Peyer's patch (tissue), 4 donors: Measurements from ENCODE around the gene IL17REL. TPM values are rescaled to one million over a fixed set of nuclear protein-coding genes. Genes with fewer than 3 reads are reported as not detected.

Experiments
- DNase-seq, 3 donors: peaks; one replicate each; pipeline ENCODE4 v3.0.0-alpha.2; 2017 to 2019
- H3K27ac ChIP-seq, 4 donors: fragments of 200-600 bp; sonication (generic); one replicate each; pipeline ENCODE4 v1.5.1; 2016 to 2019
- H3K27me3 ChIP-seq, 2 donors: fragments of 200-600 bp; sonication (generic); one replicate each; pipeline ENCODE4 v1.5.1; 2019
- H3K36me3 ChIP-seq, 3 donors: fragments of 200-600 bp; sonication (generic); one replicate each; pipeline ENCODE4 v1.5.1; 2016 to 2019
- H3K4me1 ChIP-seq, 4 donors: fragments of 200-600 bp; sonication (generic); one replicate each; pipeline ENCODE4 v1.5.1; 2016 to 2019
- H3K4me3 ChIP-seq, 4 donors: fragments of 200-600 bp; sonication (generic); 1 replicate in 3 of 4; 2 replicates in 1 of 4; pipeline ENCODE4 v1.5.1; 2016 to 2019; ENCODE audit warnings: mild to moderate bottlenecking in 1 of 4
- H3K9me3 ChIP-seq, 4 donors: fragments of 200-600 bp; sonication (generic); one replicate each; pipeline ENCODE4 v1.5.1; 2016 to 2019; ENCODE audit warnings: mild to moderate bottlenecking in 1 of 4
- CTCF ChIP-seq, 6 experiments: fragments of 450-650 bp in 4 of 6; fragments of 200-600 bp in 2 of 6; sonication (generic) in 1 of 6; IDR thresholded peaks; one replicate each; pipeline ENCODE4 v1.5.1; 2017 to 2019; ENCODE audit warnings: antibody characterized with exemption in 6 of 6, mild to moderate bottlenecking in 3 of 6, moderate library complexity in 1 of 6
- POLR2A ChIP-seq, 2 donors: fragments of 450-650 bp; IDR thresholded peaks; one replicate each; pipeline ENCODE4 v1.5.1; 2017; ENCODE audit warnings: antibody characterized with exemption in 2 of 2, mild to moderate bottlenecking in 2 of 2, moderate library complexity in 2 of 2
- total RNA-seq, 4 donors: library from RNA; depleted of rRNA; stranded (reverse); fragments of >200 nt; gene quantifications; one replicate each; pipeline ENCODE4 v1.1.0, GENCODE V29; 2016

IL17REL gene
- total RNA-seq, 4 donors from 2014 or later = 1.1 to 2.3 (median 1.2) TPM; not detected in 1

DNA sequence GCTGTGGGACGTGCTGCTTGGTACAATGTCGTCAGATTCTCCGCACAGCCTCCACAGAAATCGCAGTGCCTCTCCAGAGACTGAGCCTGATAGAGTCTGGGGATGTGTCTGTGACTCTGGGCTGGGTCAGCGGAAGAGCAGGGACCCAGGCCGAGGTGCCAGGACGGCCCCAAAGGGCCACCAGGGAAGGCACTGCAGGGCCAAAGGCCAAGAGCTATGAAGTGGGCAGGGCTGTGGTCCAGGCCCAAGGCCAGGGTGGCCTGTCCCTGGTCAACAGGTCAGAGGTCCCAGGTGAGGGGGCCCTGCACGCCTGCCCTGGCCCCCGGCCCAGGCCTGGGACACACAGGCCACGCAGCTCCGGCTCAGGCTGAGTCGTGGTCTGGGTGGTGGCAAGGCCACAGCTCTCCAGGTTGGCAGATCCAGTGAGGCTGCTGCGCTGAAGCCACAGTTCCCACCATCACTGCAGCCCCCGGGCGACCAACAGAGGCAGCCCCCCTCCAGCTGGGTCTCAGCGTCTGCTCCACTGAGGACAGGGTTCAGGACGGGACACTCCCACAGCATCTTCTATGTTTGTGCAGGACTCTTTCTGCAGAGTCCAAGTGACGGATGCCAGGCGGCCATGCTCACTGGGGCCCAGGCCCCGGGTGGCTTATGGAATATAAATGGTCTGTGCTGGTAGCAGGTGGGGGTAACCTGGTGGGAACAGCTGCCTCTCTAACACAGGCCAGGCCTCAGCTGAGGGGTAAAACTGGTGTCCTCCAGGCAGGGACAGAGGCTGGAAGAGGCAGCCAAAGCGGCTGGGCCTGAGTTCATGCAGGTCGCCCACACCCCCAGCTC lies 56.8 kb downstream of the IL17REL start:
- Histone ChIP-seq H3K27me3 (no peaks in the 10 kb centered on the region), H3K4me3 (no peak overlapping the region), H3K27ac (no peak overlapping the region), H3K36me3 (no peaks in the 10 kb centered on the region), H3K9me3 (no peaks in the 10 kb centered on the region), H3K4me1 (peaks cover 6 to 36% (median 11%) of the 10 kb centered on the region in 4 donors)
- no peak for DNase-seq
- TF ChIP-seq CTCF (IDR thresholded peaks at IDR 0.05) (no peak), POLR2A (IDR thresholded peaks at IDR 0.05) (no peak)

- TF ChIP-seq CTCF (IDR thresholded peaks at IDR 0.05) (no peak), POLR2A (IDR thresholded peaks at IDR 0.05) (no peak)
- Histone ChIP-seq H3K4me1 (peaks cover 6 to 42% (median 14%) of the 10 kb centered on the region in 4 donors), H3K9me3 (no peaks in the 10 kb centered on the region), H3K27ac (no peak overlapping the region), H3K36me3 (no peaks in the 10 kb centered on the region), H3K27me3 (no peaks in the 10 kb centered on the region), H3K4me3 (no peak overlapping the region)
- DNase-seq = no peak
Observed at GRCh38 chr22:49954991-49955580, 57.5 kb downstream of the IL17REL start.

- Histone ChIP-seq H3K4me3 (no peak overlapping the region), H3K9me3 (no peaks in the 10 kb centered on the region), H3K27me3 (no peaks in the 10 kb centered on the region), H3K27ac (no peak overlapping the region), H3K4me1 (peaks cover under 1 to 43% (median 16%) of the 10 kb centered on the region in 4 donors), H3K36me3 (no peaks in the 10 kb centered on the region)
- TF ChIP-seq CTCF (IDR thresholded peaks at IDR 0.05) (no peak), POLR2A (IDR thresholded peaks at IDR 0.05) (no peak)
- DNase-seq = no peak
Observed at GRCh38 chr22:49954354-49954753, 58.2 kb downstream of the IL17REL start.

DNA sequence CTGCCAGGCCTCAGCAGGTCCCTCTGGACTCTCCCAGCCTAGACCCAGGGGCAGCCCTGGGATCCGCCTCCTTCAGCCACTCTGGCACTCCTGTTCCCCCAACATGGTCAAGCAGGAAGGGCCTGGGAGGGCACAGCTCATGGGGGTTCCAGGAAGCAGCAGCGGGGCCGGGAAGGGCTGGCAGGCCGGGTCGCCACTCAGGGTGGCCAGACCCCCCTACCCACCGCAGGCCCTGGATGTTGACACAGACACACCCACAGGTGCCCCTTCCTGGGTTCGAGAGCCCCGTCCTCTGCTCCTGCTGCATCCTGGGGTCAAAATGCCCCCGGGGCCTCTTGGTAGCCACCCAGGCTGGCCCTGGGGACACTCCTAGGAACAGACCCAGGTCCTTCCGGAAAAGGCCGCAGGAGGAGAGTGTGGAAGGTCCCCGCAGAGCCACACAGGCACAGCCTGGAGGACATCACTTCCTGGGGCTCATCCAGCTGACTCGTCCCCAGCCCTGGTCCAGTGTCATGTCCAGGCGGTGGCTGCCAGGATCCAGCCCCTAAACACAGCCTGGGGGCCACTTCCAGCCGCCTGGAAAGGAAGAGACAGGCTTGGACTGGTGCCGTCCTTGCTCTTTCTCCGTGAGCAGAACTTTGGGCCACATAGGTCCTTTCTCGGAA lies 58.8 kb downstream of the IL17REL start:
- Histone ChIP-seq H3K9me3 (no peaks in the 10 kb centered on the region), H3K4me1 (peaks cover 0 to 38% (median 13%) of the 10 kb centered on the region in 4 donors), H3K36me3 (no peaks in the 10 kb centered on the region), H3K4me3 (no peak overlapping the region), H3K27ac (no peak overlapping the region), H3K27me3 (no peaks in the 10 kb centered on the region)
- no peak for TF ChIP-seq POLR2A (IDR thresholded peaks at IDR 0.05)
- TF ChIP-seq CTCF (IDR thresholded peaks at IDR 0.05) = no peak
- DNase-seq = no peak

DNA sequence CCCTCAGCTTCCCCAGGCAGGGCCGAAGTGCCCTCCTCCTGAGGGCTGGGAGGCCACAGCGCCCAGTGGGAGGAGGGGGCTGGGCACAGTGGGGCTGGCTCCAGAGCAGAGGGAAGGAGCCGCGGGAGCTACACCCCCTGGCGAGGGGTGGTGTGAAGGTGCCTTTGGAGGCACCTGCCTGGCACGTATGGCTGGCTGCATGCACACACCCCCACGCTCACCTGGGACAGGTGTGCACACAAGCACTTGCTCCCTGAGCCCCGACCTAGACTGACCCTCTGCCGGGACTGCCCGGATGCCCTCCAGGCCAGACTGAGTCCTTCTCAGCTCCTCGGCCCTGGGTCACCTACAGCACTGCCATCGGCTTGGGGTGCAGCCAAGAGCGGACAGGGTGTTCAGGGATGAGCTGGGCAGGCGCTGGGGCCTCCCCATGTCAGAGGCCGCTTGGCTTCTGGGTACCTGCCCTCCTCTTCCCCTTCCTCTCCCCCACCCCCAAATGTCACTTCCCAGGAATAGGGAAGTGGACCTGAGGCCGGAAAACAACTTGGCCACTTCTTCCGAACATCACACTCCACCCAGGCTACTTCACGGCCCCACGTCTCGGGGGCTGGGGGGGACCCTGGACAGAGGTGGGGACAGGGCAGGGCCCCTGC lies 59.4 kb downstream of the IL17REL start:
- no peak overlapping the region for H3K4me3 ChIP-seq

More for the DNA sequence above, 59.4 kb downstream of the IL17REL start:
- H3K27ac ChIP-seq = no peak overlapping the region
- peaks cover 0 to 36% (median 13%) of the 10 kb centered on the region in 4 donors for H3K4me1 ChIP-seq
- TF ChIP-seq POLR2A (IDR thresholded peaks at IDR 0.05) (no peak), CTCF (IDR thresholded peaks at IDR 0.05) (no peak)
- H3K36me3 ChIP-seq = no peaks in the 10 kb centered on the region
- no peaks in the 10 kb centered on the region for H3K9me3 ChIP-seq
- no peaks in the 10 kb centered on the region for H3K27me3 ChIP-seq
- DNase-seq = no peak
